Liver (tissue), 9 donors: ENCODE results near the gene MSH3. TPM values are rescaled to one million over a fixed set of nuclear protein-coding genes. Genes with fewer than 3 reads are reported as not detected.

ENCODE experiments used
- DNase-seq: peaks from one replicate; pipeline ENCODE4 v3.0.0-alpha.2; 2017; ENCODE audit warnings: low spot score
- H3K27ac ChIP-seq, 2 donors: one replicate each; pipeline ENCODE4 v1.7.0; 2013; ENCODE audit warnings: inconsistent platforms in 2 of 2, low read length in 2 of 2, control low read depth in 1 of 2, low read depth in 1 of 2, mild to moderate bottlenecking in 1 of 2
- H3K27me3 ChIP-seq, 4 donors: one replicate each; pipeline versions ENCODE4 v1.6.1 to v1.7.0; 2013; ENCODE audit warnings: low read length in 3 of 4, inconsistent platforms in 1 of 4, mild to moderate bottlenecking in 1 of 4, moderate library complexity in 1 of 4; ENCODE audit not compliant: control insufficient read depth in 4 of 4, insufficient read depth in 4 of 4
- H3K36me3 ChIP-seq, 4 donors: one replicate each; pipeline versions ENCODE4 v1.6.1 to v1.7.0; 2013; ENCODE audit warnings: low read length in 3 of 4, mild to moderate bottlenecking in 3 of 4, low read depth in 1 of 4, moderate library complexity in 1 of 4; ENCODE audit not compliant: control insufficient read depth in 4 of 4, insufficient read depth in 3 of 4
- H3K4me1 ChIP-seq, 4 donors: one replicate each; pipeline versions ENCODE4 v1.6.1 to v1.7.0; 2013; ENCODE audit warnings: low read length in 3 of 4, mild to moderate bottlenecking in 3 of 4, moderate library complexity in 1 of 4; ENCODE audit not compliant: control insufficient read depth in 4 of 4, insufficient read depth in 4 of 4
- H3K4me3 ChIP-seq, 3 donors: one replicate each; pipeline versions ENCODE4 v1.6.1 to v1.7.0; 2013; ENCODE audit warnings: low read length in 3 of 3, control low read depth in 1 of 3, low read depth in 1 of 3, mild to moderate bottlenecking in 1 of 3
- H3K9ac ChIP-seq, 2 donors: one replicate each; pipeline ENCODE4 v1.7.0; 2013; ENCODE audit warnings: low read length in 2 of 2, mild to moderate bottlenecking in 2 of 2, moderate library complexity in 2 of 2, control low read depth in 1 of 2, low read depth in 1 of 2
- H3K9me3 ChIP-seq, 4 donors: one replicate each; pipeline versions ENCODE4 v1.6.1 to v1.7.0; 2013; ENCODE audit warnings: low read length in 3 of 4; ENCODE audit not compliant: control insufficient read depth in 4 of 4
- ATF3 ChIP-seq: IDR thresholded peaks from 2 replicates; pipeline ENCODE4 v1.6.1; 2016; ENCODE audit warnings: antibody characterized with exemption
- EGR1 ChIP-seq, 2 donors: IDR thresholded peaks; 2 replicates each; pipeline ENCODE4 v1.6.1; 2016 to 2018; ENCODE audit warnings: antibody characterized with exemption in 2 of 2, low read depth in 2 of 2
- FOXA1 ChIP-seq: IDR thresholded peaks from 2 replicates; pipeline ENCODE4 v1.6.1; 2016; ENCODE audit warnings: antibody characterized with exemption
- FOXA2 ChIP-seq: IDR thresholded peaks from 2 replicates; pipeline ENCODE4 v1.6.1; 2016; ENCODE audit warnings: antibody characterized with exemption
- GABPA ChIP-seq, 2 donors: IDR thresholded peaks in 1 of 2; conservative IDR thresholded peaks in 1 of 2; 2 replicates each; pipeline ENCODE4 v1.6.1; 2016; ENCODE audit warnings: antibody characterized with exemption in 2 of 2, mild to moderate bottlenecking in 1 of 2, moderate library complexity in 1 of 2
- HNF4A ChIP-seq, 2 donors: conservative IDR thresholded peaks; 2 replicates each; pipeline ENCODE4 v1.6.1; 2016; ENCODE audit warnings: antibody characterized with exemption in 2 of 2, mild to moderate bottlenecking in 2 of 2
- HNF4G ChIP-seq: IDR thresholded peaks from 2 replicates; pipeline ENCODE4 v1.6.1; 2016; ENCODE audit warnings: antibody characterized with exemption
- JUND ChIP-seq, 2 donors: IDR thresholded peaks; 2 replicates each; pipeline ENCODE4 v1.6.1; 2016; ENCODE audit warnings: antibody characterized with exemption in 2 of 2
- MAX ChIP-seq: IDR thresholded peaks from 2 replicates; pipeline ENCODE4 v1.6.1; 2016; ENCODE audit warnings: antibody characterized with exemption
- NR2F2 ChIP-seq: IDR thresholded peaks from 2 replicates; pipeline ENCODE4 v1.6.1; 2016; ENCODE audit warnings: antibody characterized with exemption
- RAD21 ChIP-seq, 2 donors: IDR thresholded peaks; 2 replicates each; pipeline ENCODE4 v1.6.1; 2016; ENCODE audit warnings: antibody characterized with exemption in 2 of 2, mild to moderate bottlenecking in 2 of 2
- RXRA ChIP-seq, 2 donors: IDR thresholded peaks; 2 replicates each; pipeline ENCODE4 v1.6.1; 2017 to 2018; ENCODE audit warnings: antibody characterized with exemption in 2 of 2, mild to moderate bottlenecking in 1 of 2
- SP1 ChIP-seq: IDR thresholded peaks from 2 replicates; pipeline ENCODE4 v1.6.1; 2018; ENCODE audit warnings: antibody characterized with exemption, mild to moderate bottlenecking
- TAF1 ChIP-seq: conservative IDR thresholded peaks from 2 replicates; pipeline ENCODE4 v1.6.1; 2016; ENCODE audit warnings: antibody characterized with exemption, mild to moderate bottlenecking
- YY1 ChIP-seq: IDR thresholded peaks from 2 replicates; pipeline ENCODE4 v1.6.1; 2016; ENCODE audit warnings: antibody characterized with exemption, mild to moderate bottlenecking
- ZBTB33 ChIP-seq: IDR thresholded peaks from 2 replicates; pipeline ENCODE4 v1.6.1; 2016; ENCODE audit warnings: antibody characterized with exemption
- WGBS: extraction: QIAGEN DNeasy Blood & Tissue Kit; methylation state at CpG from one replicate; pipeline ENCODE4 v1.1.7; 2013; 5-methylcytosine and 5-hydroxymethylcytosine counted together
- polyA plus RNA-seq, 2 donors: library from polyadenylated mRNA; stranded (reverse) in 1 of 2; unstranded in 1 of 2; fragments of 200-250 nt in 1 of 2; fragments of >200 nt in 1 of 2; fragmentation: Nextera tagmentation in 1 of 2; extraction: Ambion mirVana in 1 of 2; gene quantifications; one replicate each; pipeline versions ENCODE4 v1.2.1 to v1.2.3, GENCODE V29; 2013 to 2015
- total RNA-seq, 2 donors: library from RNA; depleted of rRNA; stranded (reverse); fragments of >200 nt; gene quantifications; one replicate each; pipeline ENCODE4 v1.2.3, GENCODE V29; 2014
- TF ChIP-seq, protein P1 (sequence below): IDR thresholded peaks from 2 replicates; pipeline ENCODE4 v1.6.1; 2016; ENCODE audit warnings: antibody characterized with exemption, mild to moderate bottlenecking
- TF ChIP-seq, protein P2 (sequence below): fragments of 150-350 bp; IDR thresholded peaks from 2 replicates; pipeline ENCODE4 v1.5.1; 2017; ENCODE audit warnings: improper control_type of control experiment, low read depth, low read length; ENCODE audit not compliant: missing input control
- donor health status: healthy.
- donor health status: healthy.
- donor health status: healthy.
- donor health status: healthy.
- donor health status: healthy.

Gene MSH3
- total and polyA plus RNA-seq, 4 donors = 3.0 to 19.1 (median 7.9) TPM

DNA sequence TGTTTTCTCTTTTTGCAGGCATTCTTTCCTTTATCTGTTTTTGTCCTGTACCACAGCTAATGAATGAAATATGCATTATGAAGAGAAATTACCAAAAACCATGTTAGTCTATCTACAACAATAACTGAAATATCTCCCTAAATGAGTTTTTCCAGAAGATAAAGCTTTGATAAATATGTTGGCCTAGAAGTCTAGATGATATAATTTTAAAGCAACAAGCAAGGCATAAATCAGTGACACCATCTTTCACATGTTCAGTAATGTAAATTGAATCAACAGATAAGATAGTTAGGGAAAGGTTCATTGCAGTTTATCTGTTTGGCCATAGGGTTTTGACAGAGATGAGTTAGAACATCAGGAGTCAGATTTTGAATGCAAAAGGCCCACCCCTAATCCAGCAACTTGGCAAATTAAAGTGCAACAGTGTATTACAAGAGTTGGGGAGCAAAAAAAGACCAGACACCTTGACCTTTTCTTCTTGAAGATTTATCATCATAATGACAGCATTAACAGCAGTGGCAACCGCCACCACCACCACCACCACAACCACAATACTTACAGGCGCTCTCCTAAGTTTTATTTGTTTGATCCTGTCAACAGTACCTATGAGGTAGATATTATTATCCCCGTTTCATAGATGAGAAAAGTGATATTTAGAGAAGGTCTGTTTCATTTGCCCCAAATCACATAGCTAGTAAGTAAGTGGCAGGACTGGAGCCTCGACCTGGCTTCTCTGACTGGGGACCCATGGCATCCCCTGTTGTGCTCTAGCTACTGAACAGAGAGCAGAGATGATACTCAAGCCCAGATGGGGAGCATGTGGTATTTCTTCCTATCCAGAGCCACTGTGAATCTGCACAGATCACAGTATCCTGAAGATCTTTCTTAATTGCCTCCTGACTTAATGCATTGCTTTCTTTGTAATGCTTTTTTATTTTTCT is 123.2 kb downstream of the MSH3 start:
- DNase-seq = no peak
- Histone ChIP-seq H3K27me3 (no peaks in the 10 kb centered on the region), H3K4me1 (no peaks in the 10 kb centered on the region), H3K36me3 (peaks cover 0 to 15% (median 8%) of the 10 kb centered on the region in 4 donors), H3K4me3 (no peak overlapping the region), H3K9me3 (no peaks in the 10 kb centered on the region), H3K27ac (no peak overlapping the region), H3K9ac (no peak overlapping the region)
- no peak for TF ChIP-seq EGR1 (IDR thresholded peaks at IDR 0.05; ENCODE audit: low read depth in 2 of 2)
- TF ChIP-seq NR2F2 = no peak
- no peak for TF ChIP-seq SP1
- no peak for TF ChIP-seq HNF4A (conservative IDR thresholded peaks at IDR 0.05)
- TF ChIP-seq ZBTB33 = no peak
- no peak for TF ChIP-seq ATF3
- TF ChIP-seq RAD21 (IDR thresholded peaks at IDR 0.05) = no peak
- TF ChIP-seq, protein P1, sequence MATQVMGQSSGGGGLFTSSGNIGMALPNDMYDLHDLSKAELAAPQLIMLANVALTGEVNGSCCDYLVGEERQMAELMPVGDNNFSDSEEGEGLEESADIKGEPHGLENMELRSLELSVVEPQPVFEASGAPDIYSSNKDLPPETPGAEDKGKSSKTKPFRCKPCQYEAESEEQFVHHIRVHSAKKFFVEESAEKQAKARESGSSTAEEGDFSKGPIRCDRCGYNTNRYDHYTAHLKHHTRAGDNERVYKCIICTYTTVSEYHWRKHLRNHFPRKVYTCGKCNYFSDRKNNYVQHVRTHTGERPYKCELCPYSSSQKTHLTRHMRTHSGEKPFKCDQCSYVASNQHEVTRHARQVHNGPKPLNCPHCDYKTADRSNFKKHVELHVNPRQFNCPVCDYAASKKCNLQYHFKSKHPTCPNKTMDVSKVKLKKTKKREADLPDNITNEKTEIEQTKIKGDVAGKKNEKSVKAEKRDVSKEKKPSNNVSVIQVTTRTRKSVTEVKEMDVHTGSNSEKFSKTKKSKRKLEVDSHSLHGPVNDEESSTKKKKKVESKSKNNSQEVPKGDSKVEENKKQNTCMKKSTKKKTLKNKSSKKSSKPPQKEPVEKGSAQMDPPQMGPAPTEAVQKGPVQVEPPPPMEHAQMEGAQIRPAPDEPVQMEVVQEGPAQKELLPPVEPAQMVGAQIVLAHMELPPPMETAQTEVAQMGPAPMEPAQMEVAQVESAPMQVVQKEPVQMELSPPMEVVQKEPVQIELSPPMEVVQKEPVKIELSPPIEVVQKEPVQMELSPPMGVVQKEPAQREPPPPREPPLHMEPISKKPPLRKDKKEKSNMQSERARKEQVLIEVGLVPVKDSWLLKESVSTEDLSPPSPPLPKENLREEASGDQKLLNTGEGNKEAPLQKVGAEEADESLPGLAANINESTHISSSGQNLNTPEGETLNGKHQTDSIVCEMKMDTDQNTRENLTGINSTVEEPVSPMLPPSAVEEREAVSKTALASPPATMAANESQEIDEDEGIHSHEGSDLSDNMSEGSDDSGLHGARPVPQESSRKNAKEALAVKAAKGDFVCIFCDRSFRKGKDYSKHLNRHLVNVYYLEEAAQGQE = no peak
- TF ChIP-seq FOXA1 = no peak
- TF ChIP-seq JUND (IDR thresholded peaks at IDR 0.05) = no peak
- TF ChIP-seq RXRA (IDR thresholded peaks at IDR 0.05) = no peak
- no peak for TF ChIP-seq TAF1
- no peak for TF ChIP-seq FOXA2
- TF ChIP-seq HNF4G = no peak
- TF ChIP-seq MAX = no peak
- TF ChIP-seq, protein P2, sequence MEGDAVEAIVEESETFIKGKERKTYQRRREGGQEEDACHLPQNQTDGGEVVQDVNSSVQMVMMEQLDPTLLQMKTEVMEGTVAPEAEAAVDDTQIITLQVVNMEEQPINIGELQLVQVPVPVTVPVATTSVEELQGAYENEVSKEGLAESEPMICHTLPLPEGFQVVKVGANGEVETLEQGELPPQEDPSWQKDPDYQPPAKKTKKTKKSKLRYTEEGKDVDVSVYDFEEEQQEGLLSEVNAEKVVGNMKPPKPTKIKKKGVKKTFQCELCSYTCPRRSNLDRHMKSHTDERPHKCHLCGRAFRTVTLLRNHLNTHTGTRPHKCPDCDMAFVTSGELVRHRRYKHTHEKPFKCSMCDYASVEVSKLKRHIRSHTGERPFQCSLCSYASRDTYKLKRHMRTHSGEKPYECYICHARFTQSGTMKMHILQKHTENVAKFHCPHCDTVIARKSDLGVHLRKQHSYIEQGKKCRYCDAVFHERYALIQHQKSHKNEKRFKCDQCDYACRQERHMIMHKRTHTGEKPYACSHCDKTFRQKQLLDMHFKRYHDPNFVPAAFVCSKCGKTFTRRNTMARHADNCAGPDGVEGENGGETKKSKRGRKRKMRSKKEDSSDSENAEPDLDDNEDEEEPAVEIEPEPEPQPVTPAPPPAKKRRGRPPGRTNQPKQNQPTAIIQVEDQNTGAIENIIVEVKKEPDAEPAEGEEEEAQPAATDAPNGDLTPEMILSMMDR = no peak
- no peak for TF ChIP-seq GABPA (IDR thresholded peaks at IDR 0.05 in 1 of 2, conservative IDR thresholded peaks at IDR 0.05 in 1 of 2)
- no peak for TF ChIP-seq YY1
- WGBS = 91% methylated on average over 4 of the region's 4 CpGs
